ENCODE results near the gene TYSND1. TPM values are rescaled to one million over a fixed set of nuclear protein-coding genes. Genes with fewer than 3 reads are reported as not detected.

Gene TYSND1
- total and polyA plus RNA-seq, 3 donors from 2014 or later: 33.8 to 66.8 (median 45.4) TPM

- peaks cover 17% of the 10 kb centered on the region for H3K4me1 ChIP-seq
- intact Hi-C loops (cut with DNase I; ENCODE audit: low total_unique reads): no loop called here
These were observed 20.7 kb upstream of the TYSND1 start for GRCh38 chr10:70167246-70167645.

GRCh38 chr10:70166394-70166793 lies 19.9 kb upstream of the TYSND1 start:
- H3K4me1 ChIP-seq: peaks cover 17% of the 10 kb centered on the region
- DNase-seq: no peak
- H3K9me3 ChIP-seq: no peaks in the 10 kb centered on the region
- TF ChIP-seq CTCF (IDR thresholded peaks at IDR 0.05): no peak
- no peak for TF ChIP-seq POLR2A (IDR thresholded peaks at IDR 0.05)
- H3K27ac ChIP-seq: no peak overlapping the region
- H3K36me3 ChIP-seq (ENCODE audit: low read depth, missing control alignments): no peaks in the 10 kb centered on the region
- H3K4me3 ChIP-seq: no peak overlapping the region
- intact Hi-C loops (cut with DNase I; ENCODE audit: low total_unique reads): no loop called here
- WGBS, 2 donors: 73 to 77% methylated on average over 3 of the region's 3 CpGs
- no peaks in the 10 kb centered on the region for H3K27me3 ChIP-seq

More at GRCh38 chr10:70167246-70167645, 20.7 kb upstream of the TYSND1 start:
- TF ChIP-seq CTCF (IDR thresholded peaks at IDR 0.05): no peak
- no peak for TF ChIP-seq POLR2A (IDR thresholded peaks at IDR 0.05)
- 89% methylated on average over 7 of the region's 7 CpGs for WGBS, 2 donors
- H3K27me3 ChIP-seq: no peaks in the 10 kb centered on the region
- H3K4me3 ChIP-seq: no peak overlapping the region
- no peak for DNase-seq
- no peaks in the 10 kb centered on the region for H3K9me3 ChIP-seq
- no peak overlapping the region for H3K27ac ChIP-seq
- no peaks in the 10 kb centered on the region for H3K36me3 ChIP-seq (ENCODE audit: low read depth, missing control alignments)

- intact Hi-C loops (cut with DNase I; ENCODE audit: low total_unique reads): no loop called here
- Histone ChIP-seq H3K9me3 (no peaks in the 10 kb centered on the region), H3K27me3 (no peaks in the 10 kb centered on the region), H3K4me1 (peaks cover 14% of the 10 kb centered on the region), H3K27ac (no peak overlapping the region), H3K36me3 (ENCODE audit: low read depth, missing control alignments) (no peaks in the 10 kb centered on the region), H3K4me3 (no peak overlapping the region)
- DNase-seq: no peak
- 62 to 77% methylated on average over 3 of the region's 3 CpGs for WGBS, 2 donors
- TF ChIP-seq POLR2A (IDR thresholded peaks at IDR 0.05) (no peak), CTCF (IDR thresholded peaks at IDR 0.05) (no peak)
These were observed 17.7 kb upstream of the TYSND1 start for GRCh38 chr10:70164163-70164562.

- TF ChIP-seq CTCF (IDR thresholded peaks at IDR 0.05): no peak
- no peak for TF ChIP-seq POLR2A (IDR thresholded peaks at IDR 0.05)
- intact Hi-C loops (cut with DNase I; ENCODE audit: low total_unique reads): no loop called here
- Histone ChIP-seq H3K36me3 (ENCODE audit: low read depth, missing control alignments) (no peaks in the 10 kb centered on the region), H3K9me3 (no peaks in the 10 kb centered on the region), H3K27me3 (no peaks in the 10 kb centered on the region), H3K4me1 (peaks cover 7% of the 10 kb centered on the region), H3K4me3 (no peak overlapping the region), H3K27ac (no peak overlapping the region)
- 94 to 97% methylated on average over 4 of the region's 4 CpGs for WGBS, 2 donors
- no peak for DNase-seq
These were observed 16.9 kb upstream of the TYSND1 start for GRCh38 chr10:70163448-70163847.

- 53 to 77% methylated on average over 1 of the region's 1 CpG for WGBS, 2 donors
- Histone ChIP-seq H3K36me3 (ENCODE audit: low read depth, missing control alignments) (no peaks in the 10 kb centered on the region), H3K27me3 (no peaks in the 10 kb centered on the region), H3K27ac (no peak overlapping the region), H3K4me3 (no peak overlapping the region), H3K4me1 (peaks cover 5% of the 10 kb centered on the region), H3K9me3 (no peaks in the 10 kb centered on the region)
- TF ChIP-seq CTCF (IDR thresholded peaks at IDR 0.05): no peak
- no peak for TF ChIP-seq POLR2A (IDR thresholded peaks at IDR 0.05)
- no peak for DNase-seq
- intact Hi-C loops (cut with DNase I; ENCODE audit: low total_unique reads): no loop called here
These were observed 16.3 kb upstream of the TYSND1 start for GRCh38 chr10:70162892-70163201.

Data from testis (tissue), 3 donors.